ENCODE measurements around the gene MRS2.

DNA sequence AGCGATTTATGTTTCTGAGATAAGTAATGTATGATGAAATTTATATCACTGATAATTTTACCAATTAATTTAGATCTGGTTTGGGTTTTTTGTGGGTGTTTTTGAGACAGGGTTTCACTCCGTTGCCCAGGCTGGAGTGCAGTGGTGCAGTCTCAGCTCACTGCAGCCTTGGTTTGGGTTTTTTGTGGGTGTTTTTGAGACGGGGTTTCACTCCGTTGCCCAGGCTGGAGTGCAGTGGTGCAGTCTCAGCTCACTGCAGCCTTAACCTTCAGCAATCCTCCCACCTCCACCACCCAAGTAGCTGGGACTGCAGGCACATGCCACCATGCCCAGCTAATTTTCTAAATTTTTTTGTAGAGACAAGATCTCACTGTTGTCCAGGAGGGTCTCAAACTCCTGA is 13.0 kb downstream of the MRS2 start:
- TF ChIP-seq POLR2A (IDR thresholded peaks at IDR 0.05) (no peak), CTCF (IDR thresholded peaks at IDR 0.05) (no peak)

Measured in uterus (tissue), 2 donors.